ENCODE measurements around the gene RLN2. TPM values are rescaled to one million over a fixed set of nuclear protein-coding genes. Genes with fewer than 3 reads are reported as not detected.

Gene RLN2
- total RNA-seq, 1 experiment from 2014 or later: not detected

DNA sequence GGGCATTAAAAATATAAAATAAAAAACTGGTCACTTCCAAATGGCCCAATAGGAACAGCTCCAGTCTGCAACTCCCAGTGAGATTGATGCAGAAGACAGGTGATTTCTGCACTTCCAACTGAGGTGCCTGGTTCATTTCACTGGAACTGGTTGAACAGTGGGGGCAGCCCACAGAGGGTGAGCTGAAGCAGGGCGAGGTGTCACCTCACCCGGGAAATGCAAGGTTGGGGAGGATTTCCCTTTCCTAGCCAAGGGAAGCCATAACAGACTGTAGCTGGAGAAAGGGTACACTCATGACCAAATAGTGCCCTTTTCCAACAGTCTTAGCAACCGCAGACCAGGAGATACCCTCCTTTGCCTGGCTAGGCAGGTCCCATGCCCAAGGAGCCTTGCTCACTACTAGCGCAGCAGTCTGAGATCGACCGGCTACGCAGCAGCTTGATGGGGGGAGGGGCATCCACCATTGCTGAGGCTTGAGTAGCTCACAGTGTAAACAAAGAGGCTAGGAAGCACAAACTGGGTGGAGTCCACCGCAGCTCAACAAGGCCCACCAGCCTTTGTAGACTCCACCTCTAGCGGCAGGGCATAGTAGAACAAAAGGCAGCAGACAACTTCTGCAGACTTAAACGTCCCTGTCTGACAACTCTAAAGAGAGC lies 22.5 kb upstream of the RLN2 start:
- intact Hi-C loops (cut with micrococcal nuclease): no loop called here
- Histone ChIP-seq H3K27me3 (ENCODE audit: insufficient read depth, low read length) (no peaks in the 10 kb centered on the region), H3K36me3 (ENCODE audit: control insufficient read depth in 1 of 2, insufficient read depth in 2 of 2, low read length in 2 of 2) (no peaks in the 10 kb centered on the region), H3K79me2 (ENCODE audit: insufficient read depth, low read length) (no peaks in the 10 kb centered on the region), H3K9me2 (ENCODE audit: insufficient read depth) (no peaks in the 10 kb centered on the region), H3K9ac (ENCODE audit: low read length) (no peak overlapping the region), H3K4me1 (ENCODE audit: control insufficient read depth in 1 of 2, insufficient read depth in 2 of 2, low read length in 2 of 2) (no peaks in the 10 kb centered on the region), H3K4me2 (ENCODE audit: low read length) (no peak overlapping the region), H2AFZ (ENCODE audit: low read depth, low read length, poor library complexity, severe bottlenecking) (no peak overlapping the region), H3K4me3 (replicated peaks in 1 of 2; ENCODE audit: low read depth in 1 of 2, low read length in 2 of 2) (no peak overlapping the region), H4K20me1 (ENCODE audit: insufficient read depth) (no peaks in the 10 kb centered on the region), H3K9me3 (ENCODE audit: control insufficient read depth in 1 of 2, insufficient read depth in 1 of 2, low read depth in 1 of 2, low read length in 2 of 2) (no peaks in the 10 kb centered on the region), H3K27ac (ENCODE audit: low read depth, low read length) (no peak overlapping the region)
- CTCF ChIA-PET: no interaction called here
- POLR2A ChIA-PET: no interaction called here
- TF ChIP-seq EGR1 (IDR thresholded peaks at IDR 0.05; ENCODE audit: low read depth) (no peak), JUND (IDR thresholded peaks at IDR 0.05) (no peak), FOSL1 (IDR thresholded peaks at IDR 0.05; ENCODE audit: low read depth) (no peak), SRF (IDR thresholded peaks at IDR 0.05; ENCODE audit: low read depth) (no peak), YY1 (IDR thresholded peaks at IDR 0.05; ENCODE audit: extremely low read depth, insufficient replicate concordance, low read depth, low read length) (no peak), POLR2AphosphoS5 (IDR thresholded peaks at IDR 0.05; ENCODE audit: low read depth, low read length) (no peak), ZFX (IDR thresholded peaks at IDR 0.05) (no peak), CTCF (IDR thresholded peaks at IDR 0.05 in 2 of 3, conservative IDR thresholded peaks at IDR 0.05 in 1 of 3; ENCODE audit: borderline replicate concordance in 1 of 3, insufficient read depth in 1 of 3, low read depth in 2 of 3, low read length in 2 of 3) (no peak), EZH2phosphoT487 (IDR thresholded peaks at IDR 0.05; ENCODE audit: borderline replicate concordance) (no peak), POLR2A (IDR thresholded peaks at IDR 0.05; ENCODE audit: borderline replicate concordance, extremely low read depth, insufficient read depth, insufficient read length) (no peak), ZNF274 (IDR thresholded peaks at IDR 0.05; ENCODE audit: low read depth, low read length) (no peak), REST (IDR thresholded peaks at IDR 0.05; ENCODE audit: low read depth) (no peak)
- RAD21 ChIA-PET (ENCODE audit: low non-redundant PET in 1 of 2, low total read pairs in 2 of 2, uncharacterized antibody in 2 of 2, unreplicated experiment in 2 of 2): no interaction called here
- DNase-seq (ENCODE audit: low read depth, low spot score) (no peak), ATAC-seq (no peak)
- no TSS peak for BruUV-seq (replicated peaks)

All from HCT116 (cell line).